GM20000 (cell line): ENCODE measurements around the gene VSX2.

Experiments
- DNase-seq: peaks from one replicate; pipeline ENCODE4 v3.0.0; 2012; ENCODE audit warnings: low spot score
- CTCF ChIP-seq: IDR thresholded peaks from 2 replicates; pipeline ENCODE4 v1.5.1; 2012; ENCODE audit warnings: mild to moderate bottlenecking, control low read depth; ENCODE audit errors: extremely low read depth, missing control alignments

Gene VSX2

GRCh38 chr14:74249433-74250375 lies 10.5 kb downstream of the VSX2 start:
- no peak for TF ChIP-seq CTCF

GRCh38 chr14:74255281-74255680 lies 16.0 kb downstream of the VSX2 start:
- no peak for TF ChIP-seq CTCF
- no peak for DNase-seq

More at GRCh38 chr14:74249433-74250375, 10.5 kb downstream of the VSX2 start:
- DNase-seq: no peak

- peak; percentile 92 for DNase-seq
- TF ChIP-seq CTCF: peak; percentile 86
These were observed 18.1 kb downstream of the VSX2 start for GRCh38 chr14:74257078-74257940.

- DNase-seq: no peak
- no peak for TF ChIP-seq CTCF
These were observed 18.9 kb downstream of the VSX2 start for GRCh38 chr14:74257941-74258763.

- DNase-seq: no peak
- TF ChIP-seq CTCF: no peak
These were observed 19.5 kb downstream of the VSX2 start for GRCh38 chr14:74258764-74259035.

GRCh38 chr14:74259513-74259912 lies 20.3 kb downstream of the VSX2 start:
- TF ChIP-seq CTCF: no peak
- DNase-seq: no peak
